Measurements from ENCODE around the gene CHD6.

DNA sequence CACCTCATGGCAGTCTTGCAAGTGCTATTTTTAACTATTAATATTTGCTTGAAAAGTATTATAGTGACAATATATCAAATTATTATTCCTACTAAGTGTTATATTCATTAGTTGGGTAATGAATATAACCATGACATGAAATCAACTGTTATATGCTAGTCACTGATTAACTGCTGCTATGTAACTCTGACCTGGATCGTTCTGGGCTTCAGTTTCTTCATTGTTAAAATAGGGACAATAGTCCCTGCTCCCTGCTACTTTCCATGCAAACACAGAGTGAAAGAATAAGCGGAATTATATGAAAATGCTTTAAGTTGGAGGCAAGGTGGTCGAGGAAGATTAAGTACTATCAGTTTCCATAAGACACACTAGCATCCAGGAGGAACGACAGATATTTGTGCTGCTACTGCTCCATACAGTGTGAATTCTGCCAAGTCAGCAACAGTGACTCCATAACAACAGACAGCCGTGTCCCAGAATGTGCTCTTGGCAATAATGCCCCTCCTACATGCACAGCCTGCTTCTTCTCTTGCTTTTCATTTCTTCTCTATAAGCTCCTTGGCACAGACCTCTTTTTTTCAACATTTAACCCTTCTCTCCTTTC lies 107.2 kb downstream of the CHD6 start:
- TF ChIP-seq, protein P1, sequence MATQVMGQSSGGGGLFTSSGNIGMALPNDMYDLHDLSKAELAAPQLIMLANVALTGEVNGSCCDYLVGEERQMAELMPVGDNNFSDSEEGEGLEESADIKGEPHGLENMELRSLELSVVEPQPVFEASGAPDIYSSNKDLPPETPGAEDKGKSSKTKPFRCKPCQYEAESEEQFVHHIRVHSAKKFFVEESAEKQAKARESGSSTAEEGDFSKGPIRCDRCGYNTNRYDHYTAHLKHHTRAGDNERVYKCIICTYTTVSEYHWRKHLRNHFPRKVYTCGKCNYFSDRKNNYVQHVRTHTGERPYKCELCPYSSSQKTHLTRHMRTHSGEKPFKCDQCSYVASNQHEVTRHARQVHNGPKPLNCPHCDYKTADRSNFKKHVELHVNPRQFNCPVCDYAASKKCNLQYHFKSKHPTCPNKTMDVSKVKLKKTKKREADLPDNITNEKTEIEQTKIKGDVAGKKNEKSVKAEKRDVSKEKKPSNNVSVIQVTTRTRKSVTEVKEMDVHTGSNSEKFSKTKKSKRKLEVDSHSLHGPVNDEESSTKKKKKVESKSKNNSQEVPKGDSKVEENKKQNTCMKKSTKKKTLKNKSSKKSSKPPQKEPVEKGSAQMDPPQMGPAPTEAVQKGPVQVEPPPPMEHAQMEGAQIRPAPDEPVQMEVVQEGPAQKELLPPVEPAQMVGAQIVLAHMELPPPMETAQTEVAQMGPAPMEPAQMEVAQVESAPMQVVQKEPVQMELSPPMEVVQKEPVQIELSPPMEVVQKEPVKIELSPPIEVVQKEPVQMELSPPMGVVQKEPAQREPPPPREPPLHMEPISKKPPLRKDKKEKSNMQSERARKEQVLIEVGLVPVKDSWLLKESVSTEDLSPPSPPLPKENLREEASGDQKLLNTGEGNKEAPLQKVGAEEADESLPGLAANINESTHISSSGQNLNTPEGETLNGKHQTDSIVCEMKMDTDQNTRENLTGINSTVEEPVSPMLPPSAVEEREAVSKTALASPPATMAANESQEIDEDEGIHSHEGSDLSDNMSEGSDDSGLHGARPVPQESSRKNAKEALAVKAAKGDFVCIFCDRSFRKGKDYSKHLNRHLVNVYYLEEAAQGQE (IDR thresholded peaks at IDR 0.05; ENCODE audit: insufficient replicate concordance, low read depth): no peak
- TF ChIP-seq, protein P2, sequence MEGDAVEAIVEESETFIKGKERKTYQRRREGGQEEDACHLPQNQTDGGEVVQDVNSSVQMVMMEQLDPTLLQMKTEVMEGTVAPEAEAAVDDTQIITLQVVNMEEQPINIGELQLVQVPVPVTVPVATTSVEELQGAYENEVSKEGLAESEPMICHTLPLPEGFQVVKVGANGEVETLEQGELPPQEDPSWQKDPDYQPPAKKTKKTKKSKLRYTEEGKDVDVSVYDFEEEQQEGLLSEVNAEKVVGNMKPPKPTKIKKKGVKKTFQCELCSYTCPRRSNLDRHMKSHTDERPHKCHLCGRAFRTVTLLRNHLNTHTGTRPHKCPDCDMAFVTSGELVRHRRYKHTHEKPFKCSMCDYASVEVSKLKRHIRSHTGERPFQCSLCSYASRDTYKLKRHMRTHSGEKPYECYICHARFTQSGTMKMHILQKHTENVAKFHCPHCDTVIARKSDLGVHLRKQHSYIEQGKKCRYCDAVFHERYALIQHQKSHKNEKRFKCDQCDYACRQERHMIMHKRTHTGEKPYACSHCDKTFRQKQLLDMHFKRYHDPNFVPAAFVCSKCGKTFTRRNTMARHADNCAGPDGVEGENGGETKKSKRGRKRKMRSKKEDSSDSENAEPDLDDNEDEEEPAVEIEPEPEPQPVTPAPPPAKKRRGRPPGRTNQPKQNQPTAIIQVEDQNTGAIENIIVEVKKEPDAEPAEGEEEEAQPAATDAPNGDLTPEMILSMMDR (IDR thresholded peaks at IDR 0.05; ENCODE audit: insufficient read depth, low read length): no peak
- no peak for TF ChIP-seq POLR2AphosphoS5 (IDR thresholded peaks at IDR 0.05; ENCODE audit: low read depth)
